Central memory CD4-positive, alpha-beta T cell (primary cell): ENCODE data around the gene MYRIP.

ENCODE experiments used
- DNase-seq: peaks from one replicate; pipeline ENCODE4 v3.0.0; 2022

MYRIP gene

DNA sequence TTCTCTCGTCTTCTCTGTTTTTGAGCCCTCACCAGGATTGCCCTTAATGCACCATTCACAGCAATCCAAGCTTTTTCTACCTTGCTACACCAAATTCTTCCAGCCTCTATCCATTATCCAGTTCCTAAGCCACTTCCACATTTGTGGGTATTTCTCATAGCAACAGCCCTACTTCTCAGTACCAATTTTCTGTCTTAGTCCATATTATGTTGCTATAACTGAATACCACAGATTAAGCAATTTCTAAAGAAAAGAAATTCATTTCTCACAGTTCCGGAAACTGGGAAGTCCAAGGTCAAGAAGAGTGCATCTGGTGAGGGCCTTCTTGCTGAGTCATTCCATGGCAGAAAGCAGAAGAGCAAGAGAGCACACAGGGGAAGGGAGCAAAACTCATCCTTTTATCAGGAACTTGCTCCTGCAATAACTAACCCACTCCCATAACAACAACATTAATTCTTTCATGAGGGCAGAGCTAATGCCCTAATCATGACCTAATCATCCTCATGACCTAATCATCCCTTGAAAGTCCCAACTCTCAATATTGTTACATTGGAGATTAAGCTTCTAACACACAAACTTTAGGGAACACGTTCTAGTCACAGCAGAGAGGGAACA is 490.4 kb downstream of the MYRIP start:
- no peak for DNase-seq

GRCh38 chr3:40302784-40303183 is 493.4 kb downstream of the MYRIP start:
- no peak for DNase-seq

GRCh38 chr3:40304352-40304751 is 494.9 kb downstream of the MYRIP start:
- DNase-seq = no peak

- DNase-seq = no peak
Observed at GRCh38 chr3:40306336-40306735, 496.9 kb downstream of the MYRIP start.

DNA sequence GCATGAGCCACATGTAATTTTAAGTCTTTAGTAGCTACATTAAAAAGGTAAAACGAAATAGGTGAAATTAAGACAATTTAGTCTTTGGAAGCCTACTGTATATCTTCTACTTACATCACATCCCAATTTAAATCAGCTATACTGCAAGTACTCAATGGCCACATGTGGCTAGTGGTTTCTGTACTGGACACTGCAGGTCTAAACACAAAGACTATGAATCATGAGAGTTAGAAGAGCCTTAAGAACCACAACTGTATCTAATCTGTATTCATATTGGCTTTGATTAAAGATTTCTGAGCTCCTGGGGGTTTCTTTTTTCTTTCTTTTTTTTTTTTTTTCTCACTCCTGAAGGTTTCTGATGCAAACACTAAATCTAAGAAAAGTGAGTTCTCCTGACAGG is 497.8 kb downstream of the MYRIP start:
- no peak for DNase-seq

- no peak for DNase-seq
Observed at GRCh38 chr3:40308725-40309417, 499.5 kb downstream of the MYRIP start.

DNA sequence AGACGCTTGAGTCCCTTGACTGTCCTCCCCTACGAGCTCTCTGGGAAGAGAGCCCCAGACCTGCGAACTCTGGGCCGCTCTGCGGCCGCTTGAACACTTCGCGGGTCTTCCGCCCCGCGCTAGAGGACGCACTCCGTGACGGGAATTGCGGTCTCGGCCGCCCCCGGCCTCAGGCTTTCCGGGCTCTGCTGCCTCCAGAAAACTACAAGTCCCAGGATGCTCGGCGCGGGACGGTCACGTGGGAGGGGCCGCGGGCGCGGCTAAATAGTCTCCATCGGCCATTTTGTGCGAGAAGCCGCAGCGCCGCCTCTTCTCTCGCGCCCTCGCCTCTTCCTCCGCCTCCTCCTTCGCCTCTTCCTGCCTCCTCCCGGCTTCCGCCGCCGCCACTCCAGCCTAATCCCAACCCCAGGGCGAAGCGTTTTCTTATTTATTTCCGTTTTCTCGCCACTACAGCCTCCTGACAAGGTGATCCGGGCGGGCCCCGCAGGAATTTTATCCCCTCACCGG is 500.1 kb downstream of the MYRIP start, which contains the start of gene EIF1B:
Gene EIF1B, plus strand, starts transcription at position 290 of the 507 bp plus-strand sequence. CDS start 235 bp downstream, outside the sequence.
- peak; percentile 98 for DNase-seq
